Testis (tissue), 2 donors: ENCODE measurements around the gene NRG2.

Experiments
- CTCF ChIP-seq, 3 experiments: fragments of 450-650 bp in 2 of 3; fragments of 200-600 bp in 1 of 3; sonication (generic) in 1 of 3; IDR thresholded peaks; one replicate each; pipeline ENCODE4 v1.5.1; 2016 to 2019; ENCODE audit warnings: antibody characterized with exemption in 3 of 3, mild to moderate bottlenecking in 2 of 3, moderate library complexity in 1 of 3
- POLR2A ChIP-seq: fragments of 450-650 bp; IDR thresholded peaks from one replicate; pipeline ENCODE4 v1.6.1; 2017; ENCODE audit warnings: antibody characterized with exemption, mild to moderate bottlenecking, moderate library complexity

GRCh38 chr5:140041099-140041491 is 2.0 kb downstream of the NRG2 start:
- TF ChIP-seq CTCF (IDR thresholded peaks at IDR 0.05) (no peak), POLR2A (no peak)
